HG03469 (cell line): Measurements from ENCODE around the gene SRRM5.
"Not testable (repeated sequence)": the region's sequence is repeated elsewhere in the genome, so short reads cannot be mapped to it uniquely, and the experiment has no call there.

Experiments
- ATAC-seq: cut with Tn5 transposase; IDR thresholded peaks from one replicate; pipeline ENCODE4 v1.9.1; 2021; ENCODE audit warnings: mild to moderate bottlenecking, moderate library complexity, moderate number of reproducible peaks; ENCODE audit not compliant: unreplicated experiment

The SRRM5 gene

DNA sequence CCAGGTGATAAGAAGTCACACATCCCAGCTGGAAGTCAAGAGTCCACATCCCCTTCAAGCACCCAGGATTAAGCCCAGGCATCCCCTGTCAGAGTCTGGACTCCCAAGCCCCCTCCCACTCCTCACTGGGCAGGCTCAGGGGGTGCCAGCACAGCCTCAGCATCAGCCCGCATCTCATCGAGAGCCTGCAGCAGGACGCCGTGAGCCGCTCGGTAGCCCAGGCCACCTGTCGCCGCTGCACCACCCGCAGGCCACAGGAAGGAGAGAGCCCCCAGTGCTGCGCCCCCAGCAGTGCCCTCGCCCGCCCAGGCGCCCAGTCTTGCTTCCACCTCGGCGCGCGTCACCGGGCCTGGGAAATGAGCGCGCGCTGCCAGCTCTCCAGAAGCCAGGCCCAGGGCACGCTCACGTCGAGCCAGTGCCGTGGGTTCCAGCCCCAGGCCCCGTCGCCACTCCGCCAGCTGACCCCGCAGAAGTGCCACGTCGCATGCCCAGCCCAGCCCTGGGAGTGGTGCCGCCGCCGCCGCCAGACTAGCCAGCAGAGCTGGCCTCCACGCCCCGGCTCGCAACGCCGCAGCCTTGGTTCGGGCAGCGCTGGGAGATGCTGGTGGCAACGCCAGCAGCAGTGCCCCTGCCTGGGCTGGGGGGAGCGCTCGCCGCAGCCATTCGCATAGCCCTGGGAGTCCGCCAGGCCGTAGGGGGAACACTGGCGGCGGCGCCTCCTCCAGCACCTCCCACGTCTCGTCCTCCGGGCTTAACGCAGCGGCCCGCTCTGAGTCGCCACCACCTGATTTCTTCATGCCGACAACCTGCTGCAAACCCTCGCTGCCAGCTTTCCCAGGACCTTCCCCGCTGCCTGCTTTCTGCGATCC, 19.8 kb upstream of the SRRM5 start:
- no peak for ATAC-seq

DNA sequence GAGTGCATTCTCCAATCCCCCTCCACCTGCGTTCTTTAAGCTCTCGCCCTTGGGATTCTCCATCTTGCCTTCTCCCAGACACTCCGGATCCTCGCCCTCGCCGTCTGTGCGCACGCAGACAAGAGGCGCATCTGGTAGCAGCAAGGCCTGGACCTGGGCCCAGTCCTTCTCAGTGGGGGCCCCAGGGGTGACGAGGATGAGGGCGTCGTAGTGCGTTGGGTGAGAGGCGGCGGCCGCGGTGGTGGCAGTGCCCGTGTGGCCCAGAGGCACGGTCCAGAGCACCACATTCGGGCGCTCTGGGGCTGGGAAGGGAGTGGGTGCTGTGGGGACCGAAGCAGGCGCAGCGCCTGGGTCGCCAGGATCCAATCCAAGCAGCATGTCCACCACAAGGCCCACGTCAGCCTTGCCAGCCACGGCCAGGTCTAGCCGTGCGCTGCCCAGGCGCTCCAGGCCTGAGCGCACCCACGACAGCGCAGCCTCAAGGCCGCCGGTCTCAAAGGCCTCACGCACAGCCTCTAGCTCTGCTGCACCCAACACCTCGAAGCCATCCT, 19.0 kb upstream of the SRRM5 start:
- ATAC-seq, result no peak

DNA sequence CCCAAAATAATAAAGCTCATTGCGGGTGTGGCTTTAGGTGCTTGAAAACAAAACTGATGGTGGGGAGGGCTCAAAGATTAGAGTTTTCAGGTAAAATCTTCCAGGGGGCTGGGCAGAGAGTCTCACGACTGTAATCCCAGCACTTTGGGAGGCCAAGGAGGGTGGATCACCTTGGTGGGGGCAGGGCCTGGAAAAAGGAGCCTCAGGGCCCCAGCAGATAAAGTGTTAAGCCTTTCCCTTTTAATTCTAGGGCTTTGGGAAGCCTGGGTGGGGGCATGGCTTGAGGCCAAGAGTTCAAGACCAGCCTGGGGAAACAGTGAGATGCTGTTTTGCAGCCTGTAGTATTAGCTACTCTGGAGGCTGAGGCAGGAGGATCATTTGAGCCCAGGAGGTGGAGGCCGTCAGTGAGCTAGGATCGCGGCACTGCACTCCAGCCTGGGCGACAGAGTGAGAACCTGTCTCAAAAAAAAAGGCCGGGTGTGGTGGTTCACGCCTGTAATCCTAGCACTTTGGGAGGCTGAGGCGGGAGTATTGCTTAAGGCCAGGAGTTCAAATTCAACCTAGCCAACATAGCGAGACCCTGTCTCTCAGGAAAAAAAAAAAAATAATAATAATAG, 17.7 kb upstream of the SRRM5 start:
- no peak for ATAC-seq

DNA sequence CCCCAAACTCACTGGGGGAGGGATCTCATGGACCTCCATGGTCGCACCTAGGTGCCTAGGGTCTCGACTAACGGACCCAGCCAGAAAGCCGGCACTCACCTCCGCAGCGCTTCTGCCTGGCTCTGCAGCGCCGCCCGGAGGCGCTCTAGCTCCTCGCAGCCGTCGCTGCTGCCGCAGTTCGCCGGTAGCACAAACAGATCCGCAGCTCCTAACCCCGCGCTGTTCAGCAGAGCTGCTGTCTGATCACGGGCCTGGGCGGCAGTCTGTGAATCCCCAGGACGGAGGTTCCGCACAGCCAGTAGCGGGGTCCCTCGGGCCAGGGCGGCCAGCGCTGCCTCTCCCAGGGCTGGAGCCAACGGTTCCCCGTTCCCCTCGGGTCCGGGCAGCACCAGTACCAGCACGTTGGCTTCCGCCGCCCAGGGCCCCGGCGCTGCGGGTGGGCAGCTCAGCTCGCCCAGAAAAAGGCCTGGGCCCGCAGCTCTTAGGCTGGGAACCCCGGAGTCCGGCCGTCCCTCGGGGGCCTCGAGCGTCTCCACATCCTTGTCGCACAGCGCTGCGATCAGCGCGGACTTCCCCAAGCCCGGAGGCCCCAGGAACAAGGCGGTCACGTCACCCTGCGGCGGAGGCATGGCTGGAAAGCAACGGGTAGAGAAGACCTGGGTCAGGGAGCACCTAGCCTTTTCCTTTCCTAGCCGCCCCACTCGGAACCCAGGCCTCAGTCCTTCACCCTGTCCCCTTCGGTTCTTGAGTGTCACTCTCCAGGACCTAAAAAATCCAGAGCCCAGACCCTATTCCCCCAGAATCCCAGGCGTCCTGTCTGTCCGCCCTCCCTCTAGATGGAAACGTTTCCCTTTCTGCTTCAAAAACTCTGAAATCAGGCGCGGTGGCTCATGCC, 16.9 kb upstream of the SRRM5 start:
- no peak for ATAC-seq

DNA sequence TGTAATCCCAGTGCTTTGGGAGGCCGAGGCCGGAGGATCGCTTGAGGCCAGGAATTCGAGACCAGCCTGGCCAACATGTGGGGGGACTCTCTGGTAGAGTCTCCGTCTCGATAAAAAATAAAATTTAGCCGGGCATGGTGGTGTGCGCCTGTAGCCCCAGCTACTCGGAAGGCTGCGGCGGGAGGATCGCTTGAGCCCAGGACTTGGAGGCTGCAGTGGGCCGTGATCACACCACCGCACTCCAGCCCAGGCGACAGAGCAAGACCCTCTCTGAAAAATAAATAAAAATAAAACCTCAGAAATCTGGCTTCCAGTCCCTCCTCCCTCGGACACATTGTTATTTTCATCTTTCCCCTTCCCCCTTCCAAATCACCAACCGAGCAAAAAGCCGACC, 16.3 kb upstream of the SRRM5 start:
- ATAC-seq, result no peak

DNA sequence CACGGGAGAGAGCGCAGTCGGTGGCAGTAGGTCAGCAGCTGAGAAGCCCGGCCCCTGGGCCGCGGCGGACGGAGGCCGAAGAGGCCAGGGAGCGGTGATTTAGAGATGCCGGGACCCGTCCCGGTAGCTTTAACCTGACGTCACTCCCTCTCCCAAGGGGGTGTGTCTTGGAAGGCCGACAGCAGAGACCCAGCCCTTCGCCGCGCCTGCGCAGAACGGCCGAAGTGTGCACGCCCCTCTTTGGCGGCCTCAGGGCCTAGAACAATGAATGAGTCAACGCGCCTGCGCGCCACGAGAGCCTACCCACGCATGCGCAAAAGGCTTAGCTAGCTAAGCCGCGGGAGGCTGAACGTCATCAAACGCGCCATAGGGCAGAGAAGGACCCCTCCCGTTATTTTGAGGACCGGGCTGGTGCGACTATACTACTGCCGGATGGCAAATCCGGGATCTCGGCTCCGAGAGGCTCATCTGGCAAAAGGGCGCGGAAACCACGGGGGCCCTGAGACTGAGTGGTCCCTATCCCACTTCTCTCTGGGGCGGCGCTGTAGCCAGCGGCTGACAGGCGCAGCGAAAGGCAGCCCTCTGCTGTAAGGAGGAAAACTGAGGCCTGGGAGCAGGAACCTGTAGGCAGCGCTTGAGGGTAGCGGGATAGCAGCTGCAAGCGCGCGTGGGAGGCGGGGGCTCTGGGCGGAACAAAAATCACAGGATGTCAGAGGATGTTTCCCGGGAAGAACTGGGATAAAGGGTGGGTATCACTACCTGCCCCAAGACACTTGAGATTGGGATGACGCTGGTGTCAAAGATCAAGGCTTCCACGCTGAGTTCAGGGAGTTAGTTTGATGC, 15.7 kb upstream of the SRRM5 start, which contains the start of the genes IRGQ and ZNF576:
Gene IRGQ, minus strand, starts transcription at position 136 of the 843 bp plus-strand sequence. CDS start 796 bp downstream, outside the sequence.
Gene ZNF576, plus strand, starts transcription at position 597 of the 843 bp plus-strand sequence. CDS start 514 bp downstream, outside the sequence.
- ATAC-seq, result peak; percentile 64

DNA sequence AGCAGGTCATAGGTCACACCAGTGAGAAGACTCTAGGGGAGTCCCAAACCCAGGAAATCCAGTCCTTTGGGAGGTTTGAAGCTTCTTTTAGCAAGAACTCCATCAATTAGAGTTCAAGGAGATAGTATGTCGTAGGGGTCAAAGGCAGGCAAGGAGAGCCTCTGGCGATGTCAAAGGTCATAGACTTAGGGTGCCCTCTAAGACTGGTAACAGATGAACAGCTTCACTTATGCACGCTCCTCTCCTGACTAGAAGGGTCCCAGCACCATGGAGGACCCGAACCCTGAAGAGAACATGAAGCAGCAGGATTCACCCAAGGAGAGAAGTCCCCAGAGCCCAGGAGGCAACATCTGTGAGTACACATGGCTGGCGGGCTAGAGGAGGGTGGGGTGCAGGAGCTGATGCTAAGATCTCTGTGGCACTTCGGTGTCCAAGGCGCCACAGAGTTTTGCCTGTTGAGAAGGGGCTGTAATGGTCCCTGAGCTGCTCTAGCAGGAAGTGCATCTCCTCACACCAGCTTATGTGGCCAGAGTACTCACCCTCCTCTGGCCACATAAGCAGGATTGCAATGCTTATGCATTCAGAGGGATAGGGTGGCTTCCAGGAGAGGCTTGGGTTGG, 14.9 kb upstream of the SRRM5 start:
- ATAC-seq, result no peak

DNA sequence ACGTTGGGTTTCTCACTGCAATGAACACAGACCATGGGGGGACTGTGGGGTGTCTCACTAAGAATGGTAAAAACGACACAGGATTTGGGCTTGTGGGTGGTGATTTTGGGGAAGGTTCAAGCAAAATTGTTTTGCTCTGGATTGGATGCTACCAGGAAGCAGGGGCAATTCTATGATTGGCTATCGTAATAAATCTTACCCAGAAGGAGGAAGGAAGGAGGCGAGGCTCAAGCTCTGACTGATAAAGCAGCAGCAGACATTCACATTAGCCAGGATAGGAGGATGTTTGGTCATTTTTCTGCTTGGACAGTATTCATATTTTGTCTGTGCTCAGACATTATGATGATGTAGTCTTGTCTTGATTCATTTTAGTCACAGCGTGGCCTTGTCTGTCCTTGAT, 14.0 kb upstream of the SRRM5 start:
- ATAC-seq, result no peak

DNA sequence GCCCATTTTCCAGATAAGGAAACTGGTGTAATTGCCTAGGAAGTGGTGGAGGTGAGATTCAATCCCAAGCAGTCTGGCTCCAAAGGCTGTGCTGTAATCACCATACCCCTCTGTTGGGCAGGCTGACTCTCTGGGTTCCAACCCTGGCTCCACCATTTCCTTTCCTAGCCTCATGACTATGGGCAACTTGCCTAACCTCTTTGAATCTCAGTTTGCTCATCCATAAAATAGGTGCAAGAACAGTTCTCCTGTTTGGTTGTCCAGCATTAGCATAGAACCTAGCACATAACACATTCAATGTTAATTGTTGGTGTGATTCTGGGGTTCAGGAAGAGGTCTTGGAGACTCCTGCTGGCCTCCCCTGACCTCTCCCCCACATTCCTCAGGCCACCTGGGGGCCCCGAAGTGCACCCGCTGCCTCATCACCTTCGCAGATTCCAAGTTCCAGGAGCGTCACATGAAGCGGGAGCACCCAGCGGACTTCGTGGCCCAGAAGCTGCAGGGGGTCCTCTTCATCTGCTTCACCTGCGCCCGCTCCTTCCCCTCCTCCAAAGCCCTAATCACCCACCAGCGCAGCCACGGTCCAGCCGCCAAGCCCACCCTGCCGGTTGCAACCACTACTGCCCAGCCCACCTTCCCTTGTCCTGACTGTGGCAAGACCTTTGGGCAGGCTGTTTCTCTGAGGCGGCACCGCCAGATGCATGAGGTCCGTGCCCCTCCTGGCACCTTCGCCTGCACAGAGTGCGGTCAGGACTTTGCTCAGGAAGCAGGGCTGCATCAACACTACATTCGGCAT, 13.2 kb upstream of the SRRM5 start:
- no peak for ATAC-seq

DNA sequence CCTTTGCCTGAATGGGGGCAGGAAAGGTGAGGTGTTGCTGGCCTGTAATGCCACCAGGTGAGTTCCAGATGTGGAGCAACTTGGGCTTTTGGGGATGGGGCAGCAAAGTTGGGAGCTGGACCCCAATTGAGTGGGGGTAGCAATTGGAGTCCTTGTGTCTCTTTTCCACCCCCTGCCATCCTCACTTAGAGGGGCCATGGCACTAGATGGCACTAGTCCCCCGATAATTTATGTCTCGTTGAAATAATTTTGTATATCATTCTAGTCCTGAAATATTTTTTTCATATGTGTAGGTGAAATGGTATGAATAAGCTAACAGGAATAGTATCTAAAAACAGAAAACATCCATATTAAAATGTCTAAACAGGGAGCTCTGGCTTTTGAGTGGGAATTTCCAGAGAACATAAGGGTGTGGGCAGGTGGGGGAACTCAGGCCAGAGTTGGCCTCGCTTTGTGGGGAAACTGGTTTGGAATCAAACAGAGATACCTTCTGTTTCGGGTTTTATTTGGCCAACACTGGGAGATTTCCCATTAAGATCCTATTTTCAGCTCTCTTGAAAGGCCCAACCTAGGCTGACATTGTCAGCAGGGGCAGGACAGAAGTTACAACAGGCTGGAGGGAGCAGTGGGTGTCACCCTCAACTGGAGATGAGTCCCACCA, 12.1 kb upstream of the SRRM5 start:
- ATAC-seq, result no peak

DNA sequence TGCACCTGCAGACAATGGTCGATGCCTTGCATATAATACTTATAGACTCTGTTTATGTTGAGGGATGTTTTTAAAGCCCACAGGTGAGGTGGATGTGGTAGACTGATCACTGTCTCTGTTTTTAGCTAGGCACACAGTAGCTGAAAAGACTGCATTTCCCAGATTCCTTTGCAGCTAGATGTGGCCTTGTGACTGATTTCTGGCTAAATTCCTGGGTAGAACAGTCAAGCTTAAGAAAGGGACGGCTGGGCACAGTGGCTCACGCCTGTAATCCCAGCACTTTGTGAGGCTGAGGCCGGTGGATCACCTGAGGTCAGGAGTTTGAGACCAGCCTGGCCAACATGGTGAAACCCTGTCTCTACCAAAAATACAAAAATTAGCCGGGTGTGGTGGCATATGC, 11.6 kb upstream of the SRRM5 start:
- ATAC-seq, result not testable (repeated sequence)

DNA sequence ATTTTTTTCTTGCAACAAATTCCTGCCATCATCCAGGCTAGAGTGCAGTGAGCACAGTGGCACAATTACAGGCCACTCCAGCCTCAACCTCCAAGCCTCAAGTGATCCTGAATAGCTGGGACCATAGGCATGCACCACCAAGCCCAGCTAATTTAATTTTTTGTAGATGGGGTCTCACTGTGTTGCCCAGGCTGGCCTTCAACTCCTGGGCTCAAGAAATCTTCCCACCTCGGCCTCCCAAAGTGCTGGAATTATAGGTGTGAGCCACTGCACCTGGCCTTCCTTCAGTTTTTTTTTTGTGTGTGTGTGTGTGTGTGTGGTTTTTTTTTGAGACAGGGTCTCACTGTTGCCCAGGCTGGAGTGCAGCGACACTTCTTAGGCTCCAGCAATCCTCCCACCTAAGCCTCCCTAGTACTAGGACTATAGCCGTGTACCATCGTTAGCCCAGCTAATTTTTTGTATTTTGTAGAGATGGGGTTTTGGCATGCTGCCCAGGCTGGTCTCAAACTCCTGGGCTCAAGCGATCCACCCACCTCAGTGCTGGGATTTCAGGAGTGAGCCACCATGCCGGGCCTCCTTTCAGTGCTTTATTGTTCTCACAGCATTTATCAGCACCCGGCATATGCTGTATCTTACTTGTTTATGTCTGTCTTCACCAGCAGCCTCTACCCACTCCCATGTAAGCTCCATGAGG, 5.9 kb upstream of the SRRM5 start:
- ATAC-seq, result no peak

DNA sequence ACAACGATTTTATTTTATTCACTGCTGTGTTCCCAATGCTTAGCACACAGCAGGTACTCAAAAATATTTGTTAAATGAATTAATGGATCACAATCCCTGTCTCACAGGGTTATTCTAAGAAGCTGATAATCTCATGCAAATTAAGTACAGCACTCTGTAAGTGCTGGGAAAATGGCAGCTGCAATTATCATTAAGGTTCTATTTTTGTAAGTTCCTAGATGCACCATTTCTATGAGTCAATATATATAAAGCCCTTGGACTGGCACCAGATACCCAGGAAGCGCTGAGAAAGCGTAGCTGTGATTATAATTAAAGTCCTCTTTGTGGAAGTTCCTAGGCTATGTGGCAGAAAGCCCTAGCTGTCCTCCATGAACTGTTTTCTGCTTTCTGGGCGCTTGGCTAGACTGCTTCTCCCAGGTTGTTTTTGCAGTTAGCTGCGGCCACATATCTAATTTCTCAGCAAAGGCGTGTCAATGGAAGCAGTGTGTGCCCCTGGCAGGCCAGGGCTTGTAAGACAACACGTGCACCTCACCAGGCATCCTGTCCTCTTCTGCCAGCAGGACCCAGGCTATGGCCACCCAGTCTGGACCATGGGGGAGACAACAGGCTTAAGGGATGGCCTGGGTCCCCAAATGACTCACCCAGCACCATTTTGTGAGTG, 5.2 kb upstream of the SRRM5 start:
- no peak for ATAC-seq

DNA sequence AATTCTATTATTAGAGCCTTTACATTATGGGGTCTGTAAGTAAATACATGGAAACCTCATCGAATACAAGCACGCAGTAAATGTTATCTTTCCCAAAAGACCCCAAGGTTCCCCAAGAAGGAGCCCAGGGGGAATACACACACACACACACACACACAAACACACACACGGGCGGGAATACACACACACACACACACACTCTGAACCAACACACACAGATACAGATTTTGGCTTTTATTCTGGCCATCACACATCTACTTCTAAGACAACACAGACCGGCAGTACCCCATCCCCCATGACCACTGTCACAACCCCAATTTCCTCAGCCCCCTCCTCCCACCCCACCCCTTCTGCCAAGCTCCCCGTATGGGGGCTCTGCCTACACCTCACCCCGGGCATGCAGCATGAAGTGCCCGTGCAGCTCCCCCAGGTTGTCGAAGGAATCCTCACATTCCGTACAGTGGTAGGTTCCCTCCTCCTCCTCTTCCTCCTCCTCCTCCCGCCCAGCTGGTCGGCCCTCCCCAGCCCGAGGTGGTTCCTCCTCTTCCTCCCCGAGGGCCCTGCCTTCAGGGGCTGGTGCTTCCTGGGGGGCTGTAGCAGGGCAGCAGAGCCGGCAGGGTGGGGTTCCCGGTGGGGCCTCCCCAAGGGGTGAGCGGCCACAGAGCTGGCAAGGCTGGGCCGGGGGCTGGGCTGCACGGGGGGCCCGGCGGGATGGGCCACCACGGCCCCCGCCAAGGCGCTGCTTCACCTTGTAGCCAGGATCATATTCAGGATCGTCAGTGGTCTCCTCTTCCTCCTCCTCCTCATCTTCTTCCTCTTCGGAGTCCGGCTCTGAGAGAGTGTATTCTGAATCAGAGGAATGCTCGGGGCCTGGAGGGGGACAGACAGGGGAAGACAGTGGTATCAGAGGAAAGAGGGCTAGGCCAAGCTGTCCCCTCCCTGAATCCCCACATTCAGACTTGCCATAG, 4.4 kb upstream of the SRRM5 start:
- ATAC-seq, result no peak

DNA sequence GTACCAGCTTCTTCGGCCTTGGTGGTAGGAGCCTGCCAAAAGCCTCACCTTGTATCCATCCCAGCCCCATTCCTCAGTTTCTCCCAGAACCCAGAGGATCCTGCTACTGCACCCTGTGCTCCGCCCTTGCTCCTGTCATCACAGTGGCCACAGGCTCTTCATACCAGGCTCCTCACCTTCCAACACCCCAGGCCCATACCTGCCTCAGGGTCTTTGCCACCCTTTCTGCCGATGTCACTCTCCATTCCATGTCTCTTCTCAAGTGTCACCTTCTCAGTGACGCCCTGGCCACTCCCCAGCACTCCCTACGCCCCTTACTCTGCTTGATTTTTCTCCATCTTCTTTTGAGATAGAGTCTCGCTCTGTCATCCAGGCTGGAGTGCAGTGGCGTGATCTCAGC, 2.0 kb upstream of the SRRM5 start:
- no peak for ATAC-seq

DNA sequence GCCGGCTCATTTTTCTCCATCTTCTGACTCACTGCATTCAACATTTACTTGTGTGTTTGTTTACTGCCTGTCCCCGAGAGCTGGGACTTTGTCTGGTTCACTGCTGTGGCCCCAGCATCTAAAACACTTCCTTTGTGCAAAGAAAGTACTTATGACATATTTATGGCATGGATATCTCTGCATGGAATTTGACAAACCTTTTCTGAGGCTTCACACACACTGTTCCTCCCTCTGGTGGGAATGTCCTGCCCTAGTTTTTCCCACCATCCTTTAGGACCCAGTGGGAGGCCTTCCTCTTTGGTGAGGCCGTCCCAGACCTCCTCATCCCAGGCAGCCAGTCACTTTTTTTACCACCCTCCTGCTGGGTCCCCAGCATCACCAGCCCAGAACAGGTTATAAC, 1.4 kb upstream of the SRRM5 start:
- no peak for ATAC-seq
